Measurements from ENCODE around the gene ASPA.

The ASPA gene

DNA sequence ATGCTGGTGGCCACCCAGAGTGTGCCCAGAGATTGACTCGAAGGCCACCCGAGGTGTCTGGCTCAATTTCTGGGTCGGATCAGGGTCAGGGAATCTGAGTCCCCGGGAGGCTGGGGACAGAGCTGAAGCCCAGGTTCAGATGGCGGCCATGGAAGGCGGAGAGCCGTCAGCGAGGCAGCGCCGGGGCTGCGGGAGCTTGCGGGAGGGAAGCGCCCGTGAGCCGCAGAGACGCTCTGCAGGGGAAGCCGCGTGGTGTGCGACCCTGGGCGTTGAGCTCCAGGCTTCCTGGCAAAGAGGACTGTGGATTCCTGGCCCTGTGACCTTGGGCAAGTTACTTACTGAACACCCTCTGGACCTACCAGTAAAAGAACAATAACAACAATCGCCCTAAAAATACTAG, 3.7 kb upstream of the ASPA start:
- no CpG with 5 or more reads among the region's 21 CpGs for WGBS (ENCODE audit: insufficient coverage, insufficient read length)
- H3K27me3 ChIP-seq (ENCODE audit: control insufficient read depth, insufficient read depth, low read length): no peaks in the 10 kb centered on the region
- DNase-seq (ENCODE audit: low read depth, low spot score): no peak

DNA sequence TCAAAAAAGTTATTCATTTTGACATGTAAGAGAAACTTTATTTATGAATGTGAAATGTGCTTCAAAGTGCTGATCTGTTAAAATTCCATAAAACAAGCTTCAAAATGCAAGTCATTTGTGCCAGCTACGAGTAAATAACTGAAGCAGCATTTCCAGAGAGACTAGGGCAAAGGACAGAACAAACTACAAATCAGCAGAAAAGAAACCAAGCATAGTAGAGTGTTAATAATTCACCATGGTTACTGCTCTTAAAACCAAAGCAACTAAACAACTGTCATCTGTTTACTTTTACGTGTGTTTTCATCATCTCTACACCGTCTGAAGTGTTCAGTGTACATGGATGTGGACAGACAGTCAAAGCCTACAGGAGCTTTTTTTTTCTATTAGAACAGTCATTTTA, 1.6 kb upstream of the ASPA start:
- no CpG with 5 or more reads among the region's 3 CpGs for WGBS (ENCODE audit: insufficient coverage, insufficient read length)
- H3K4me1 ChIP-seq (ENCODE audit: control insufficient read depth, insufficient read depth, low read length): no peaks in the 10 kb centered on the region
- H3K4me3 ChIP-seq (ENCODE audit: low read length): no peak overlapping the region
- no peaks in the 10 kb centered on the region for H3K27me3 ChIP-seq (ENCODE audit: control insufficient read depth, insufficient read depth, low read length)
- H3K36me3 ChIP-seq (ENCODE audit: control insufficient read depth, insufficient read depth, low read length): no peaks in the 10 kb centered on the region; the same call in 1 of the 2 replicates
- no peaks in the 10 kb centered on the region for H3K9me3 ChIP-seq (ENCODE audit: control insufficient read depth, insufficient read depth, low read length)
- DNase-seq (ENCODE audit: low read depth, low spot score): no peak
- no peak overlapping the region for H3K27ac ChIP-seq (ENCODE audit: low read length)

More for the DNA sequence above, 3.7 kb upstream of the ASPA start:
- no peaks in the 10 kb centered on the region for H3K4me1 ChIP-seq (ENCODE audit: control insufficient read depth, insufficient read depth, low read length)
- H3K9me3 ChIP-seq (ENCODE audit: control insufficient read depth, insufficient read depth, low read length): no peaks in the 10 kb centered on the region
- H3K4me3 ChIP-seq (ENCODE audit: low read length): no peak overlapping the region
- H3K27ac ChIP-seq (ENCODE audit: low read length): no peak overlapping the region
- no peaks in the 10 kb centered on the region; the same call in 1 of the 2 replicates for H3K36me3 ChIP-seq (ENCODE audit: control insufficient read depth, insufficient read depth, low read length)

DNA sequence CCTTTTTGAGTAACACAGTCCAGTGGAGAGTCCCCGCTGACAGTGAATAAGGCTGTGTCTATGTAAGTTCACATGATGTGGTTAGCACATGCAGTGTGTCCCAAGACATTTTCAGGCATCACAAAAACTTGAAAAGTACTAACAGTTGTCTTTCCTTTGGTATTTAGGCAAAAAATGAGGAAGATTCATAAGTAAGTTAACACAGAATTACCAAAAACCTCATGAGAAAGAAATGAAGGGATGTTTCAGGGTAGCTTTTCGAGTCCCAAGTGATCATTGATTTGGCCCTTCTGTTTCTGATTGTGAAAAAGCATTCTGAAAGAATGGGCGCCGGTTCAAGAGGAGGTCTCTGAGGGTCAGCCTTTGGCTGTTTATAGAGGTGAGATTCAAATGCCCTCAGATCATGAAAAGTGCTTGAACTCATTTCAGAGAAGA, 529 bp upstream of the ASPA start:
- no peak overlapping the region for H3K27ac ChIP-seq (ENCODE audit: low read length)
- no peaks in the 10 kb centered on the region for H3K4me1 ChIP-seq (ENCODE audit: control insufficient read depth, insufficient read depth, low read length)
- no peak overlapping the region for H3K4me3 ChIP-seq (ENCODE audit: low read length)
- no peaks in the 10 kb centered on the region for H3K9me3 ChIP-seq (ENCODE audit: control insufficient read depth, insufficient read depth, low read length)
- H3K36me3 ChIP-seq (ENCODE audit: control insufficient read depth, insufficient read depth, low read length): no peaks in the 10 kb centered on the region; the same call in 1 of the 2 replicates
- WGBS (ENCODE audit: insufficient coverage, insufficient read length): no CpG with 5 or more reads among the region's 4 CpGs
- no peak for DNase-seq (ENCODE audit: low read depth, low spot score)
- H3K27me3 ChIP-seq (ENCODE audit: control insufficient read depth, insufficient read depth, low read length): no peaks in the 10 kb centered on the region

DNA sequence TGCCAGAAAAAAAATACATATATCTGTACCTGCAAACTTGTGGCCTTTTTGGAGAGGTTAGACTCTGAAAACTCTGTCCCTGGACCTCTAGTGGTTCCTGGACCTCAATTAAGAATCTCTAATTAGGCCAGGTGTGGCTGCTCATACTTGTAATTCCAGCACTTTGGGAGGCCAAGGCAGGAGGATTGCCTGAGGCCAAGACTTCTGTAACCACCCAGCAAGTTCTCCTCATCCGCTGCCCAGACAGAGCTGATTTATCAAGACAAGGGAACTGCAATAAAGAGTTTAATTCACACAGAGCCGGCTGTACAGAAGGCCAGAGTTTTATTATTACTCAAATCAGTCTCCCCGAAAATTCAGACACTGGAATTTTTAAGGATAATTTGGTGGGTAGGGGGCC, 4.2 kb downstream of the ASPA start:
- H3K4me1 ChIP-seq (ENCODE audit: control insufficient read depth, insufficient read depth, low read length): no peaks in the 10 kb centered on the region
- no peaks in the 10 kb centered on the region for H3K36me3 ChIP-seq (ENCODE audit: control insufficient read depth, insufficient read depth, low read length)
- no CpG with 5 or more reads among the region's 3 CpGs for WGBS (ENCODE audit: insufficient coverage, insufficient read length)
- H3K27ac ChIP-seq (ENCODE audit: low read length): no peak overlapping the region
- DNase-seq (ENCODE audit: low read depth, low spot score): no peak
- no peaks in the 10 kb centered on the region for H3K27me3 ChIP-seq (ENCODE audit: control insufficient read depth, insufficient read depth, low read length)
- no peaks in the 10 kb centered on the region for H3K9me3 ChIP-seq (ENCODE audit: control insufficient read depth, insufficient read depth, low read length)
- H3K4me3 ChIP-seq (ENCODE audit: low read length): no peak overlapping the region

DNA sequence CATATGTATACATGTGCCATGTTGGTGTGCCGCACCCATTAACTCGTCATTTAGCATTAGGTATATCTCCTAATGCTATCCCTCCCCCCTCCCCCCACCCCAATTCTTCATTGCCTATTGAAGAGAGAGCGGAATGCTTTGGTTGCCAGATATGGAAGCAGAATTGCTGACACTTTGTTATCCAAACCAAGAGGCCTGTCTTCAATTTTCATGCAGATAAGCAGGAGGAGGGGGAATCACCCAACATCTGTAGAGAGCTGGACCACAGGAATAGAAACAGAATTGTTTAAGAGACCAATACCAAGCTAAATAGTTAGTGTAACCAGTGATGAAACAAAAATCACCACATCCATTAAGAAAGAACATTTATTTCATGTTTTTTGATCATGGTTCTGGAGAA, 7.1 kb downstream of the ASPA start:
- Histone ChIP-seq H3K4me3 (ENCODE audit: low read length) (no peak overlapping the region), H3K27me3 (ENCODE audit: control insufficient read depth, insufficient read depth, low read length) (no peaks in the 10 kb centered on the region), H3K27ac (ENCODE audit: low read length) (no peak overlapping the region), H3K36me3 (ENCODE audit: control insufficient read depth, insufficient read depth, low read length) (no peaks in the 10 kb centered on the region), H3K9me3 (ENCODE audit: control insufficient read depth, insufficient read depth, low read length) (no peaks in the 10 kb centered on the region), H3K4me1 (ENCODE audit: control insufficient read depth, insufficient read depth, low read length) (no peaks in the 10 kb centered on the region)
- WGBS (ENCODE audit: insufficient coverage, insufficient read length): no CpG with 5 or more reads among the region's 3 CpGs
- peak; percentile 48 for DNase-seq (ENCODE audit: low read depth, low spot score)

DNA sequence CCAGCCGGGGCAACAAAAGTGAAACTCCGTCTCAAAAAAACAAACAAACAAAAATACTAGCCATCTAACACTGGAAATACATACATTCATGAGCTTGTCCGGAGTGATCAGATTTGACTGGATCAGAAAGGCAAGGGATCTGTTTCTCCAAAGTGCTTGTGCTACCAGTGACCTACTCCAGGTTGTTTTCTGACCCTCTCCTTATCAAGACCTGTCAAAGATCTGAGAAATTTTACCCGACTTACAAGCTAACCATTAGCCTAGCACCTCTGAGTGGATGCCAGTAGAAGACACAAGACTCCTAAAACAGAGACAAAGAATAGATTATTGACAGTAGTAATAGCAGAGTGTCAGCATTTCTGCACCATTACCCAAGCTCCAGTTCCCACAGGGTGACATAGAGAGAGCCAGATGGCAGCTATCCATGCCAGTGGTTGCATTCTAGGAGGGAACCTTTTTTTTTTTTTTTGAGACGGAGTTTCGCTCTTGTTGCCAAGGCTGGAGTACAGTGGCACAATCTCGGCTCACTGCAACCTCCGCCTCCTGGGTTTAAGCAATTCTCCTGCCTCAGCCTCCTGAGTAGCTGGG, 9.8 kb downstream of the ASPA start:
- no CpG with 5 or more reads among the region's 8 CpGs for WGBS (ENCODE audit: insufficient coverage, insufficient read length)
- H3K27ac ChIP-seq (ENCODE audit: low read length): no peak overlapping the region
- no peaks in the 10 kb centered on the region for H3K27me3 ChIP-seq (ENCODE audit: control insufficient read depth, insufficient read depth, low read length)
- no peaks in the 10 kb centered on the region for H3K4me1 ChIP-seq (ENCODE audit: control insufficient read depth, insufficient read depth, low read length)
- no peak overlapping the region for H3K4me3 ChIP-seq (ENCODE audit: low read length)
- no peaks in the 10 kb centered on the region for H3K36me3 ChIP-seq (ENCODE audit: control insufficient read depth, insufficient read depth, low read length)
- H3K9me3 ChIP-seq (ENCODE audit: control insufficient read depth, insufficient read depth, low read length): no peaks in the 10 kb centered on the region
- DNase-seq (ENCODE audit: low read depth, low spot score): no peak

DNA sequence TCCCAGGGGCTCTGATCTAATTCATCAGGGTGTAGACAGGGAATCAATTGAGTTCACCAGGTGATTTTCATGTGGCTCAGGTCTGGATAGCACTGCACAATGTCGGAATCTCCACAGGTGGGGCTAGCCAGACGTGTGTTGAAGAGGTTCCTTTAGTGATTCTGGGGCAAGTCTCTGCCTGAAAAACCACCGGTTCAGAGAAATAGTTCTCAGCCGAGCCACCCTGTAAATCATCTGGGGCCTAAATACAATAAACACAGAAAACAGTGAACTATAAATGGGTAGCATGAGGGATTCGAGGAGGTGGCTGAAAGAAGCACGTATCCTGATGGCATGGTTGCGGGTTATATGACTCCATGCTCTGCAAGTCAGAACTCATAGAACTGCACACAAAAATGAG, 21.3 kb downstream of the ASPA start:
- Histone ChIP-seq H3K27ac (ENCODE audit: low read length) (no peak overlapping the region), H3K9me3 (ENCODE audit: control insufficient read depth, insufficient read depth, low read length) (no peaks in the 10 kb centered on the region), H3K4me1 (ENCODE audit: control insufficient read depth, insufficient read depth, low read length) (0 out of 2 replicates have a peak, but pooled peaks cover 2% of the 10 kb centered on the region), H3K4me3 (ENCODE audit: low read length) (no peak overlapping the region), H3K36me3 (ENCODE audit: control insufficient read depth, insufficient read depth, low read length) (no peaks in the 10 kb centered on the region), H3K27me3 (ENCODE audit: control insufficient read depth, insufficient read depth, low read length) (no peaks in the 10 kb centered on the region)
- WGBS (ENCODE audit: insufficient coverage, insufficient read length): no CpG with 5 or more reads among the region's 7 CpGs
- DNase-seq (ENCODE audit: low read depth, low spot score): no peak

DNA sequence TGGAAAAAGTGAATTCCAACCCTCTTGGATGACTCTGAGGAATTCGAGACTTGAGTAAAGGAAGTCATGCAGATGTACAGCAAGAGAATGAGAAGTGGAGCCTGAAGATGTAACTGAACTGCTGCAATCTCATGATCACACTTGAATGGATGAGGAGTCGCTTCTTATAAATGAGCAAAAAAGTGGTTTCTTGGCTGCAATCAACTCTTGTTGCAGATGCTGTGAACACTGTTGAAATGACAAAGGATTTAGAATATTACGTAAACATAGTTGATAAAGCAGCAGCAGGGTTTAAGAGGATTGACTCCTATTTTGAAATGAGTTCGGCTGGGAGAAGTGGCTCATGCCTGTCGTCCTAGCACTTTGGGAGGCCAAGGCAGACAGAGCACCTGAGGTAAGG, 25.5 kb downstream of the ASPA start:
- Histone ChIP-seq H3K9me3 (ENCODE audit: control insufficient read depth, insufficient read depth, low read length) (no peaks in the 10 kb centered on the region), H3K27me3 (ENCODE audit: control insufficient read depth, insufficient read depth, low read length) (no peaks in the 10 kb centered on the region), H3K36me3 (ENCODE audit: control insufficient read depth, insufficient read depth, low read length) (no peaks in the 10 kb centered on the region), H3K27ac (ENCODE audit: low read length) (no peak overlapping the region), H3K4me1 (ENCODE audit: control insufficient read depth, insufficient read depth, low read length) (0 out of 2 replicates have a peak, but pooled peaks cover 2% of the 10 kb centered on the region), H3K4me3 (ENCODE audit: low read length) (no peak overlapping the region)
- DNase-seq (ENCODE audit: low read depth, low spot score): no peak
- WGBS (ENCODE audit: insufficient coverage, insufficient read length): no CpG with 5 or more reads among the region's 5 CpGs

DNA sequence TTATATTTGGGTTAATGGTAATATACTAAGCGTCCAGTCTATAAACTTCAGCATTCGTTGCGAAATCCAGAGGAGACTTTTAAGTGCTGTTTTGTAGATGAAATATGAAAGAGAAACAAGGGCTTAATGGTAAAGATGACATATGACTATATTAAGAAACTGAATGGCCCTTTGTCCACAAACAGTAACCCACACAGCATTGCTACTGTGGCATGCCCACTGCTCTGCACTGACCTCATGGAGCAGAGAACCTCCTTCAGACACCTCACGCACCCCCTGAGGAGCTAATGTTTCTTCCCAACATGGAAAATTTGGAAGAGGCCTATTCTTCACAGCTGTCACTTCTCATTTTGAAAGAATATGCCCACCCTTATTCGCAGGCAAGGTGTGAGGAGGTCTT, 26.7 kb downstream of the ASPA start:
- no CpG with 5 or more reads among the region's 5 CpGs for WGBS (ENCODE audit: insufficient coverage, insufficient read length)
- Histone ChIP-seq H3K9me3 (ENCODE audit: control insufficient read depth, insufficient read depth, low read length) (no peaks in the 10 kb centered on the region), H3K27ac (ENCODE audit: low read length) (no peak overlapping the region), H3K36me3 (ENCODE audit: control insufficient read depth, insufficient read depth, low read length) (no peaks in the 10 kb centered on the region), H3K4me3 (ENCODE audit: low read length) (no peak overlapping the region), H3K4me1 (ENCODE audit: control insufficient read depth, insufficient read depth, low read length) (0 out of 2 replicates have a peak, but pooled peaks cover 1% of the 10 kb centered on the region), H3K27me3 (ENCODE audit: control insufficient read depth, insufficient read depth, low read length) (no peaks in the 10 kb centered on the region)
- DNase-seq (ENCODE audit: low read depth, low spot score): no peak

DNA sequence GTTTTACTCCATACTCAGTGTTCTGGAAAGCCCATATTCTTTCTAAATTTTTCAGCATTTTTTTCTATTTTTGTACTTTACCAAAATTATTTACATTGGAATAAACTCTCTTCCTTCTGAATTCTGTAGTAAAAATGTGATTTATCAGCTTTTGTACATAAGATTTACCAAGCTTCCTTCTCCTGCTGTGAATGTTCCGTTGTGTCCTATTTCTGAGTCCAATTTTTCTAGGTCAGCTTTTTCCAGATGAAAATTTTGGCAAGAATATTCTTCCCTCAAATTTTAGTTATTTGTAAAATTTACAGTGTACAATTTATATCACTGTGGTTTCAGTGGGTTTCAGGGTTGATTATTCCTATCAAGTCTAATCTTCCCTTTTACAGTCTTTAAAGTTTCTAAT, 27.5 kb downstream of the ASPA start:
- H3K36me3 ChIP-seq (ENCODE audit: control insufficient read depth, insufficient read depth, low read length): no peaks in the 10 kb centered on the region
- H3K27ac ChIP-seq (ENCODE audit: low read length): no peak overlapping the region
- H3K27me3 ChIP-seq (ENCODE audit: control insufficient read depth, insufficient read depth, low read length): no peaks in the 10 kb centered on the region
- no peaks in the 10 kb centered on the region for H3K4me1 ChIP-seq (ENCODE audit: control insufficient read depth, insufficient read depth, low read length)
- DNase-seq (ENCODE audit: low read depth, low spot score): no peak
- H3K4me3 ChIP-seq (ENCODE audit: low read length): no peak overlapping the region
- WGBS (ENCODE audit: insufficient coverage, insufficient read length): no CpG with 5 or more reads among the region's 1 CpG
- no peaks in the 10 kb centered on the region for H3K9me3 ChIP-seq (ENCODE audit: control insufficient read depth, insufficient read depth, low read length)

DNA sequence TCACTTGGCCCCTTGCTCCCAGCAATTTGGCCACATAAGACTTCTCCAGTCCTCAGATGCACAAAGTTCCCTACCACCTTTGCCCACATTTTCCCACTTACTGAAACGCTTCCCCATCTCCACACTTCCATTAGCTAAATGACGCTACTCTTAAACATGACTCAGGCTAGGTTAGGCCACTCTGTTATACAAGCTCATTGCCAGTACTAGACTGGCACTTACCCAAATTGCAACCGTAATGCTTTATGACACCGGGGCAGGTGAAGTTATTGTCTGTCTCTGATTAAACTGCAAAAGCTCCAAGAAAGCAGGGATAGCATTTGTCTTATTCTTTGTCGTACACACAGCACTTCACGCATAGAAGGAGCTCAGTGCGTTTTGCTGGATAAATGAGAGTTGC, 29.2 kb downstream of the ASPA start:
- DNase-seq (ENCODE audit: low read depth, low spot score): no peak
- H3K9me3 ChIP-seq (ENCODE audit: control insufficient read depth, insufficient read depth, low read length): no peaks in the 10 kb centered on the region
- no peak overlapping the region for H3K27ac ChIP-seq (ENCODE audit: low read length)
- no peaks in the 10 kb centered on the region for H3K27me3 ChIP-seq (ENCODE audit: control insufficient read depth, insufficient read depth, low read length)
- no CpG with 5 or more reads among the region's 7 CpGs for WGBS (ENCODE audit: insufficient coverage, insufficient read length)
- no peak overlapping the region for H3K4me3 ChIP-seq (ENCODE audit: low read length)
- H3K36me3 ChIP-seq (ENCODE audit: control insufficient read depth, insufficient read depth, low read length): no peaks in the 10 kb centered on the region
- no peaks in the 10 kb centered on the region for H3K4me1 ChIP-seq (ENCODE audit: control insufficient read depth, insufficient read depth, low read length)

Data from iPS DF 6.9 (cell line).